ENCODE results near the gene KLF7.
A peak's percentile ranks its signal among the peaks of the same experiment; 100 is the strongest.

Gene KLF7

GRCh38 chr2:207164006-207164831, 1.5 kb downstream of the KLF7 start:
- no peak for TF ChIP-seq CTCF (IDR thresholded peaks at IDR 0.05; ENCODE audit: low read depth, low read length)
- H3K9me3 ChIP-seq = no peaks in the 10 kb centered on the region
- H3K27me3 ChIP-seq = no peaks in the 10 kb centered on the region
- H3K4me3 ChIP-seq (ENCODE audit: low read depth, low read length) = peak overlapping the region; percentile 97
- peaks cover 17% of the 10 kb centered on the region for H3K4me1 ChIP-seq
- peak; percentile 40 for DNase-seq
- H3K36me3 ChIP-seq = peaks cover 18% of the 10 kb centered on the region

GRCh38 chr2:207163756-207164005, 2.1 kb downstream of the KLF7 start:
- DNase-seq = no peak
- Histone ChIP-seq H3K4me3 (ENCODE audit: low read depth, low read length) (peak overlapping the region; percentile 97), H3K36me3 (peaks cover 23% of the 10 kb centered on the region), H3K27me3 (no peaks in the 10 kb centered on the region), H3K4me1 (peaks cover 22% of the 10 kb centered on the region), H3K9me3 (no peaks in the 10 kb centered on the region)
- no peak for TF ChIP-seq CTCF (IDR thresholded peaks at IDR 0.05; ENCODE audit: low read depth, low read length)

GRCh38 chr2:207163053-207163755, 2.5 kb downstream of the KLF7 start:
- H3K36me3 ChIP-seq = peaks cover 26% of the 10 kb centered on the region
- peak overlapping the region; percentile 97 for H3K4me3 ChIP-seq (ENCODE audit: low read depth, low read length)
- peaks cover 24% of the 10 kb centered on the region for H3K4me1 ChIP-seq
- DNase-seq = no peak
- no peak for TF ChIP-seq CTCF (IDR thresholded peaks at IDR 0.05; ENCODE audit: low read depth, low read length)
- H3K9me3 ChIP-seq = no peaks in the 10 kb centered on the region
- no peaks in the 10 kb centered on the region for H3K27me3 ChIP-seq

GRCh38 chr2:207162316-207162715, 3.4 kb downstream of the KLF7 start:
- Histone ChIP-seq H3K4me3 (ENCODE audit: low read depth, low read length) (peak overlapping the region; percentile 97), H3K27me3 (no peaks in the 10 kb centered on the region), H3K9me3 (no peaks in the 10 kb centered on the region), H3K36me3 (peaks cover 32% of the 10 kb centered on the region), H3K4me1 (peaks cover 31% of the 10 kb centered on the region)
- DNase-seq = no peak
- TF ChIP-seq CTCF (IDR thresholded peaks at IDR 0.05; ENCODE audit: low read depth, low read length) = no peak

- peaks cover 32% of the 10 kb centered on the region for H3K36me3 ChIP-seq
- peak; percentile 35 for DNase-seq
- H3K9me3 ChIP-seq = no peaks in the 10 kb centered on the region
- H3K4me1 ChIP-seq = peaks cover 31% of the 10 kb centered on the region
- H3K4me3 ChIP-seq (ENCODE audit: low read depth, low read length) = peak overlapping the region; percentile 97
- H3K27me3 ChIP-seq = no peaks in the 10 kb centered on the region
- TF ChIP-seq CTCF (IDR thresholded peaks at IDR 0.05; ENCODE audit: low read depth, low read length) = 0 out of 2 replicates have a peak, but pooled peaks have one; percentile 20
These were observed 4.3 kb downstream of the KLF7 start for GRCh38 chr2:207161247-207162123.
